NB4 (cell line): ENCODE results near the gene C2CD4A.

Experiments used
- DNase-seq: peaks from one replicate; pipeline ENCODE4 v3.0.0; 2010; ENCODE audit warnings: low read depth
- H3K4me3 ChIP-seq: one replicate; pipeline ENCODE4 v1.5.1; 2011; ENCODE audit warnings: mild to moderate bottlenecking, low read depth, low read length, moderate library complexity
- CTCF ChIP-seq: IDR thresholded peaks from one replicate; pipeline ENCODE4 v1.5.1; 2012; ENCODE audit warnings: low read depth, low read length
- MYC ChIP-seq: IDR thresholded peaks from 2 replicates; pipeline ENCODE4 v1.6.1; 2011; ENCODE audit warnings: low read depth, low read length
- POLR2A ChIP-seq: IDR thresholded peaks from 2 replicates; pipeline ENCODE4 v1.6.1; 2011; ENCODE audit warnings: mild to moderate bottlenecking; ENCODE audit not compliant: insufficient read length; ENCODE audit errors: extremely low read depth
- TF ChIP-seq, protein P1 (sequence below): IDR thresholded peaks from 2 replicates; pipeline ENCODE4 v1.6.1; 2011; ENCODE audit warnings: low read depth, low read length

Gene C2CD4A

DNA sequence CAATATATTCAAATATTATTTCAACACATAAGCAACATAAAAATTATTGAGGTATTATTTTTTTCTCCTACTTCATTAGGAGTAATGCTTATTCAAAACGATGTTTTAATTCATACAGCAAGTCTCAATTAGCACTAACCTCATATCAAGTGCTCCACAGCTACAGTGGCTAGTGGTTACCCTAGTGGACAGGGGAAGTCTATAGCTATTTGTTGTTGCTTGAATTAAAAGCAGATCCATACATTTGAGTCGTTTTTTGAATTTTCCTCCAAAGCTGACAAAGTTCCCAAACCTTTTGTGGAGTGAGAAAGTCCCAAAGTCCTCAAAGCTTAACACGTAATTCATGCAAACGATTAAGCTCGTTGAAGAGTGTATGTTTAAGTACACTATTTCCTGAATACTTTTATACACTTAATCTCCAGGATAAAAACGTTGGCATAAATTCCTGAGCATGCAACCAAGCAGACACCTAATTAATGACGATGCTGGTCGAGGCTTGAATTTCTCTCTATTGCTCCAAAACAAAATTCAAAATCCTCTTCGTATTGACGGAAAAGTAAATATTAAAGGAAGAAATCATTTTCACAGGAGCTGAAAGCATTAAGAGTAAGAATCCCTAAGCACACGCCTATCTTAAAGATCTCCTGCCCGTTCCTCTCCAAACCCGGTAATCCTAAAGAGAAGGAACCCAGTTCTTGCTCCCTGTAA lies 7.5 kb upstream of the C2CD4A start:
- DNase-seq, result peak; percentile 35
- TF ChIP-seq, protein P1, sequence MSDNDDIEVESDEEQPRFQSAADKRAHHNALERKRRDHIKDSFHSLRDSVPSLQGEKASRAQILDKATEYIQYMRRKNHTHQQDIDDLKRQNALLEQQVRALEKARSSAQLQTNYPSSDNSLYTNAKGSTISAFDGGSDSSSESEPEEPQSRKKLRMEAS, result no peak
- TF ChIP-seq MYC, result no peak
- H3K4me3 ChIP-seq, result peak overlapping the region; percentile 89

DNA sequence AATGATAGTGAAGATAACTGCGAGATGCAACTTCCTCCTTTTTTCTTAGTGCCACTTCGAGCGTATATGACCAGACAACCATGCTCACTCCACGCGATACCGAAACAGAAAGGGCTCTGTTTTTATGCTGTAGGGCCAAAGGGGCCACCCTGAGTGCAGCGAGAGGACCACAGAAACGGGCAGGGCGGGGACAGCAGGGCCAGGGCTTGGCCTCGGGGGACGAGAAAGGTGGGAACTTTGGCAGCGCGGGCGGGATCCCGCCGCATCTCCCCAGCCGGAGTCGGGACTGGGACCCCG lies 7.0 kb upstream of the C2CD4A start:
- H3K4me3 ChIP-seq, result peak overlapping the region; percentile 89
- TF ChIP-seq, protein P1, result peak; percentile 90
- TF ChIP-seq CTCF, result no peak
- TF ChIP-seq POLR2A, result no peak
- peak; percentile 86 for TF ChIP-seq MYC
- peak; percentile 88 for DNase-seq

- H3K4me3 ChIP-seq, result peak within 1 kb of the TSS; percentile 89
- TF ChIP-seq POLR2A, result peak; percentile 87
- peak; percentile 64 for TF ChIP-seq CTCF
- no peak; the same call in none of the 2 replicates for TF ChIP-seq MYC
- TF ChIP-seq, protein P1, result peak; percentile 89
- DNase-seq, result peak; percentile 95
These were observed 6.5 kb upstream of the C2CD4A start, which contains the start of gene VPS13C for GRCh38 chr15:62060113-62060895. Gene VPS13C, minus strand, starts transcription at chr15:62060447. Its CDS starts 73 bp downstream, at chr15:62060374.

DNA sequence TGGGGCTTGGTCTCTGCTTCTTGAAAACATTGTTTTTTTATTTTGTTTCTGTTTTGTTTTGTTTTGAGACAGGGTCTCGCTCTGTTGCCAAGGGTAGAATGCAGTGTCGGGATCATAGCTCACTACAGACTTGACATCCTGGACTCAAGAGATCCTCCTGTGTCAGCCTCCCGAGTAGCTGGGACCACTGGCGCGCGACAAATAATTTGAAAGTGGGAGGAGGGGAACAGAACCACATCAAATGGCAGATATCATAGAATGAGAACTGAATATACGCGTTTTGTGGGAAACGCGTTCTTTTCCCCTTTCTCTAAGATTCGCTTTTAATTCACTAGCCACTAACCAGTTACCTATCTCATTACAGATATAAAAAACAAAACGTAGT lies 5.9 kb upstream of the C2CD4A start:
- peak overlapping the region; percentile 69 for H3K4me3 ChIP-seq
- no peak for DNase-seq
- TF ChIP-seq CTCF (no peak), MYC (no peak), POLR2A (no peak)
- TF ChIP-seq, protein P1, result no peak

DNA sequence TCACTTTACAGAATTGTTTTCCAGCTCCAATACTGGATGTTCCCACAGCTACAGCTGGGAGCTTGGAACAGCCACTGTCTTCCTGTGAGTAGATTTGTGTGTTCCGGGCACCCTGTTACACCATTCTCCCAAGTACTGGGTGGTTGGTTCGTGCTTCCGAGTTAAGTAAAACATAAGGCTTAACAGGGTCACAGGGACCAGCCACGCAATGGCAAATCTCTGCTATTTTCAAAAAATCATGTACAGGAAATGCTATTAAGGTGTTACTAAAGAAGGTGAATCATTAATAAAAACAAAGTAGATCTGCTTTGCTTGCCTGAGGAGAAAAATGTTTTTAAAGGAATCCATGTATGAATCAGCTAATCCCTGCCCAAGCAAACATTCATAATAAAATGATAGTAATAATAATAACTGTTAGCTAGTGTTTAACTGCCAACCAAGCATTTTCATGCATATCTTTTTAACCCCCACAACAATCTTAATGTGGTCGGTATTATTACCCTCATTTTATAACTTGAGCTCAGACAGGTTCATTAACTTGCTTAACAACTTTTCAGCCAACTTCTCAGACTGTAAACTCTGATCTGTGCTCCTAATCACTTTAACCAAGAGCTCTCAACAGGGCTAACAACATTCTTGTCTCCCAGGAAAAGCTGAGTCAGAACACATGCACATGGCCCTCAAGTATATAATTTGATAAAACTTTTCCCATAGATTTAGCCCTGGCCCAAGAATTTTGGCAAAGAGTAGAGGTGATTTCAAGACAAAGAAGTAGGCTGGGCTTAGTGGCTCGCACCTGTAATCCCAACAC lies 2.7 kb upstream of the C2CD4A start:
- DNase-seq, result no peak
- TF ChIP-seq MYC, result no peak
- TF ChIP-seq, protein P1, result no peak
- H3K4me3 ChIP-seq, result no peak overlapping the region

DNA sequence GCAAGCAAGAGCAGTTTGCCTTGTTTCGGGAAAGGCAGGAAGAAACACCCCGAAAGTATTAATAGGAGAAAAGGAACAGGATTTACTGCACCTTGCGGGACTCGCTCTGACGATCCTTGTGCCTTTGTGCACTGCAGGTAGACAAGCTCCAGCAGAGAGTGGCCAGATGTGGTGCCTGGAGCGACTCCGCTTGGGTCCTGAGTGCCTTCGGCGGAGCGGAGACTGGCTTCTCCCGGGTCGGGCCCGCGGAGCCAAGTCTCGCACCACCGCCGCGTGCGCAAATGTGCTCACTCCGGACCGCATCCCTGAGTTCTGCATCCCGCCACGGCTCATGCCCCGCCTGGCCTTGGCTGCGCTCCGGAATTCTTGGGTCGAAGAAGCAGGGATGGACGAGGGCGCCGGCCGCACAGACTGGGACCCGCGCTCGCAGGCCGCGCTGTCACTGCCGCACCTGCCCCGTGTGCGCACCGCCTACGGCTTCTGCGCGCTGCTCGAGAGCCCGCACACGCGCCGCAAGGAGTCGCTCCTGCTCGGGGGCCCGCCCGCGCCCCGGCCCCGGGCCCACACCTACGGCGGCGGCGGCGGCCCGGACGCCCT lies 769 bp downstream of the C2CD4A start:
- no peak overlapping the region for H3K4me3 ChIP-seq
- DNase-seq, result no peak
- TF ChIP-seq CTCF (no peak), MYC (no peak), POLR2A (no peak)
- TF ChIP-seq, protein P1, result no peak
